HG03097 (cell line): Measurements from ENCODE around the gene ZNF219.

Experiments
- ATAC-seq: cut with Tn5 transposase; IDR thresholded peaks from one replicate; pipeline ENCODE4 v1.9.1; 2021; ENCODE audit not compliant: unreplicated experiment, low FRiP score

The ZNF219 gene

GRCh38 chr14:21088687-21089086 lies 9.8 kb downstream of the ZNF219 start:
- no peak for ATAC-seq

DNA sequence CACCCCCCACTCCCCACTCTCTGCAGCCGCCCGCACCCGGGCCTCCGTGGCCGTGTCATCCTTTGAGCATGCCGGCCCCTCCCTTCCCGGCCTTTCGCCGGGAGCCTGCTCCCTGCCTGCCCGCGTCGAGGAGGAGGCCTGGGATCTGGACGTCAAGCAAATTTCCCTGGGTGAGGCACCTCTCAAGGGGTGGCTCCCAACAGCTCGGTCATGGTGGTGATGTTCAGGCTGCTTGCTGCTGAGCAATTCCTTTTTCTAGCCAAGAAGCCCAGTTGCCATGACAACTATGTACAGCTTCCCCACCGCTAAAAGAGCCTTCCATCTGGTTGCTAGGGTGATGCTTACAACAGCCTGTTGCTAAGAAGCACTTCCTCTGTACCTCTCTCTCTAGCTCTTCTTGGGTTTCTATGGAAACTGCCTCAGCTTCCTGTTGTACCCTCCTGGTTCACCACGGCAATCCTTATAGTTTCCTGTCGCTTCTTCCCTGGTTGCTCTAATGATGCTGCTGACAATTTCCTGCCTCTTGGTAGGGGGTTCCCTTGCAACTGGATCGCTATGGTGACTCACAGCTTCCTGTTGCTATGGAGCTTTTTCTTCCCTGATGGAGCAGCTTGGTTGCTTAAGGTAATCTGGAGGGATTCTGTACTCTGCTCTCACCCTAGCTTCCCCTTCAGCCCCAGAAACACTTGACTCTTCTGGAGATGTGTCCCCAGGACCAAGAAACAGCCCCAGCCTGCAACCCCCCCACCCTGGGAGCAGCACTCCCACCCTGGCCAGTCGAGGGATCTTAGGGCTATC lies 11.0 kb downstream of the ZNF219 start:
- peak; percentile 57 for ATAC-seq

DNA sequence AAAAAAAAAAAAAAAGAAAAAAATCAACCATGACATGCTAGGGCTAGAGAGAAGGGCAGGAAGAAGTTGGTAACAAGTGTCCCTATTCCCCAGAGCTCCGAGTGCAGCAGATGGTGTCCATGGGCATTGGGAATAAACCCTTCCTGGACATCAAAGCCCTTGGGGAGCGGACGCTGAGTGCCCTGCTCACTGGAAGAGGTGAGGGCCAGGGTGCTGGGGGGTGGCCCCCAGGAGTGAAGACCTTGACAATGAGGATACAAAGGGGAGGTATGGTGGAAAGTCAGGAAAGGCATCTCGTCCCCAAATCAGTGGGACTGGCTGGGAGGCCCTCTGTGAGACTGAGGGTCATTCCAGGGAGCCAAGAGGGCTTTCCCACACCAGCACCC lies 11.6 kb downstream of the ZNF219 start:
- ATAC-seq = no peak

DNA sequence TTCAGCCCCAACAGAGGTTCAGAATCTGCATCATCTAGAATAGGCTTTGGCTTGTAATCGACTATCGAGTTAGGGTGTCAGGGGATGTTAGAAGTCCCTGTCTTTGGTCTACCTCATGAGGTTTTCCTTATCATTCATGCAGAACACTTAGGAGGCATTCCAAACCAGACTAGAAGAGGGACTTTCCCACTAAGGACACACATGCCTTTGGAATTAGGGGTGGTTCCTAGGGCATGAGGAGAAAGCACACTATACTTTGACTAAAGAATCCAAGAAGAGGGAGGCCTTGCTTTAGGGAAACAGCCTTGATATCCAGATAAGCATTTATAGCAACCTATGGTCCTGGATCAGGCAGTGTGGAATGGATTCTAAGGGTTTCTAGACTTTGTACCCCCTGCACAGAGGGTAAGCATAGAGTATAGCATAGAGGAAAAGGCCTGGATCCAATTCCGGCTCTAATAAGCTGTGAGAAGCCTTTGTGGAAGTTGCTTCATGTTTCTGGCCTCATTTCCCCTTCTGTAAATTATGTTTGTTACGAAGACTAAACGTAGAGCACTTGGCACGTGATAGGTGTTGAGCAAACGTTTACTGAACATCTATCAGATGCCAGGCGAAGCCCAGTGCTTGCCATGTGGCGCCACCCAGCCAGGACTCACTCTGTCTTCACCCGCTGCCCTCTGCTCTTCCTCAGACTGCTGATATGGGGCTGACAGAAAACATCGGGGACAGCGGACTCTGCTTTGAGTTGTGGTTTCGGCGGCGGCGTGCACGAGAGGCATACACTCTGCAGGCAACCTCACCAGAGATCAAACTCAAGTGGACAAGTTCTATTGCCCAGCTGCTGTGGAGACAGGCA lies 13.2 kb downstream of the ZNF219 start:
- ATAC-seq = no peak

GRCh38 chr14:21084396-21084795 lies 14.1 kb downstream of the ZNF219 start:
- no peak for ATAC-seq

DNA sequence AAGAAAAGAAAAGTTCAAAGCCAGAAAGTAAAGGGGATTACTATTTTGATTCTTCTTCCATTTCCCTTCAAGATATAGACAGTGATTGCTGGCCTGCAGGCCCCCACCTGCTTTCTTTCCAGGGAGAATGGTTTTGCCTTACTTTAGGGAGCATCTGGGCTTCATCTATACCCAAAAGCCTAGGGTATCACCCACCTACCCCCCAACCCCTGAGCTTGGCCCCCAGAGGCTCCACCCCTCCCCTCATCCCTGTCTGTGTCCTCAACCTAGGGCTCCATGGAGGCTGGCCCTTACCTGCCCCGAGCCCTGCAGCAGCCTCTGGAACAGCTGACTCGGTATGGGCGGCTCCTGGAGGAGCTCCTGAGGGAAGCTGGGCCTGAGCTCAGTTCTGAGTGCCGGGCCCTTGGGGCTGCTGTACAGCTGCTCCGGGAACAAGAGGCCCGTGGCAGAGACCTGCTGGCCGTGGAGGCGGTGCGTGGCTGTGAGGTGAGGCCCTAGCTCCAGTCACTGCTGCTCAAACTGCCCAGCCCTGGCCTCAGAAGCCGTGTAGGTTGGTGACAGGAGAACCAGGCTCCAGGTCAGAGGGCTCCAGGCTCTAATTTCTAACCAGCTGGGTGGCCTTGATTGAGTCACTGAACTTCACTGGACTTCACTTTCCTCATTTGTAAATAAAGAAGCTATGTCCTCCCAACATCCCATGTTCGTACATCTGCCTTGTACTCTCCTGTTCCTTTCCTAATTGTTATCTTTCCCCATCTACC lies 14.7 kb downstream of the ZNF219 start:
- ATAC-seq = no peak

DNA sequence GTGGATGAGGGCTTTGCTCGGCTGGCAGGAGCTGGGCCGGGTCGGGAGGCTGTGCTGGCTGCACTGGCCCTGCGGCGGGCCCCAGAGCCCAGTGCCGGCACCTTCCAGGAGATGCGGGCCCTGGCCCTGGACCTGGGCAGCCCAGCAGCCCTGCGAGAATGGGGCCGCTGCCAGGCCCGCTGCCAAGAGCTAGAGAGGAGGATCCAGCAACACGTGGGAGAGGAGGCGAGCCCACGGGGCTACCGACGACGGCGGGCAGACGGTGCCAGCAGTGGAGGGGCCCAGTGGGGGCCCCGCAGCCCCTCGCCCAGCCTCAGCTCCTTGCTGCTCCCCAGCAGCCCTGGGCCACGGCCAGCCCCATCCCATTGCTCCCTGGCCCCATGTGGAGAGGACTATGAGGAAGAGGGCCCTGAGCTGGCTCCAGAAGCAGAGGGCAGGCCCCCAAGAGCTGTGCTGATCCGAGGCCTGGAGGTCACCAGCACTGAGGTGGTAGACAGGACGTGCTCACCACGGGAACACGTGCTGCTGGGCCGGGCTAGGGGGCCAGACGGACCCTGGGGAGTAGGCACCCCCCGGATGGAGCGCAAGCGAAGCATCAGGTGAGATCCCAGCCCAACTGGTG lies 16.8 kb downstream of the ZNF219 start:
- ATAC-seq = no peak

DNA sequence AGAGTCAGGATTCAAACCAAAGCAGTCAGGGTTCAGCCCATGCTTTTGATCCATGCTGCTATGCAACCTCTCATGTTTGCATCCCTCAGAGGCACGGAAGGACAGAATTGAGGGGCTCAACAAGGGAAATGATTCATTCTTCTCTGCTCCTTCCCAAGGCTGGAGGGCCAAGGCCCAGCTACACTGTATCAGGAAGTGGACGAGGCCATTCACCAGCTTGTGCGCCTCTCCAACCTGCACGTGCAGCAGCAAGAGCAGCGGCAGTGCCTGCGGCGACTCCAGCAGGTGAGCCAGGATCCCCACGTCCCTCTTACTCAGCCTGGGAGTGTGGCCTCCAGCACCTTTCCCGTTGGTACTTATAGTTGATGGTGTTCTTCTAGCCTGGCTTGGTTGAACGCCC lies 19.7 kb downstream of the ZNF219 start:
- ATAC-seq = no peak

DNA sequence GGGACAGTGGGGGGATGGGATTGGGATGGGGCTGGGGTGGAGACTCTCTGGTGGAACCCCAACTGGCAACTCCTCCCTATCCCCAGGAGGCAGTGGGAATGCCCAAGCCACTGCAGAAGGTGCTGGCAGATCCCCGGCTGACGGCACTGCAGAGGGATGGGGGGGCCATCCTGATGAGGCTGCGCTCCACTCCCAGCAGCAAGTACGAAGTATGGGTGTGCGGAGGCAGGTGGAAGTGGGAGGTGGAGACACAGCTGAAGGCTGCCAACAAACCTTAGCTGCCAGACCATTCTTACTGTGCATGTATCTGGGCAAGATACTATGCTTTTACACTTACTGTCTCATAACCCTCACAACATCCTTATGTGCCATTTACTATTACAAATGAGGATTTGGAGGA lies 20.2 kb downstream of the ZNF219 start:
- ATAC-seq = no peak

- no peak for ATAC-seq
Observed at GRCh38 chr14:21077672-21078071, 20.8 kb downstream of the ZNF219 start.

DNA sequence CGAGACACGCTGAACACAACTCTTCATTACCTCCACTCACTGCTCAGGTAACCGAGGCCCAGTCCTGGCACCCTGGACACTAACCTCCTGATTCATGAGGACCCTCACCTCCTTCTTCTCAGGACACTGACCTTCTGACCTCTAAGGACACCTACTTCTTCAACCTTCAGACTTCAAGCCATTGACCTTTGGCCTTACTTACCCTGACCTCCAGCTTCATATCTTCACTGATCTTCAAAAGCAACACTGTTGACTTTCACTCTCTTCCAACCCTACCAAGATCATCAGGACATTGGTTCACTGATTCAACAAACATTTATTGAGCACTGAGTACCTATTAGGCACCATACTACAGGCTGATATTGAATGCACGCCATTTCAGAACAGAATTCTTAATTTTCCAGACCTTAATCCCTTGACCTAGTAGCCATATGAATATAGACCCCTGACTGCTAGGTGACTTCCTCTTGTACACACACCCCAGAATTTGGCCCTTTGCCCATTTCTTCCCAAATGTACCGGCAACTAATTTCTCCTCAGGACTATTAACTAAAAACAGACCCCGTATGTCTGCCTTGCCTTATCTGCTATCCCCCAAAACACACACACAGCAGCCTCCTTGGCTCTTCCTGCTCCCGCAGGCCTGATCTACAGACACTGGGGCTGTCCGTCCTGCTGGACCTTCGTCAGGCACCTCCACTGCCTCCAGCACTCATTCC lies 22.6 kb downstream of the ZNF219 start:
- ATAC-seq = no peak

GRCh38 chr14:21074398-21075272 lies 23.8 kb downstream of the ZNF219 start:
- no peak for ATAC-seq

DNA sequence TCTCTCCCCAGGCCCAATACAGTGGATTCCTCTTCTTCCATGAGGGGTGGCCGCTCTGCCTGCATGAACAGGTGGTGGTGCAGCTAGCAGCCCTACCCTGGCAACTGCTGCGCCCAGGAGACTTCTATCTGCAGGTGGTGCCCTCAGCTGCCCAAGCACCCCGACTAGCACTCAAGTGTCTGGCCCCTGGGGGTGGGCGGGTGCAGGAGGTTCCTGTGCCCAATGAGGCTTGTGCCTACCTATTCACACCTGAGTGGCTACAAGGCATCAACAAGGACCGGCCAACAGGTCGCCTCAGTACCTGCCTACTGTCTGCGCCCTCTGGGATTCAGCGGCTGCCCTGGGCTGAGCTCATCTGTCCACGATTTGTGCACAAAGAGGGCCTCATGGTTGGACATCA lies 24.5 kb downstream of the ZNF219 start:
- ATAC-seq = no peak

- no peak for ATAC-seq
Observed at GRCh38 chr14:21072781-21073339, 25.6 kb downstream of the ZNF219 start.

- ATAC-seq = no peak
Observed at GRCh38 chr14:21072031-21072473, 26.4 kb downstream of the ZNF219 start.

GRCh38 chr14:21071225-21072030 lies 27.0 kb downstream of the ZNF219 start:
- ATAC-seq = peak; percentile 58

GRCh38 chr14:21070610-21071224 lies 27.7 kb downstream of the ZNF219 start:
- no peak for ATAC-seq
